ENCODE measurements around the gene ADGRB3.

GRCh38 chr6:68760485-68760884 lies 125.4 kb downstream of the ADGRB3 start:
- TF ChIP-seq EZH2 (IDR thresholded peaks at IDR 0.05; ENCODE audit: borderline replicate concordance, low read length) (no peak), CTCF (IDR thresholded peaks at IDR 0.05; ENCODE audit: low read length) (no peak)
